GM12878 (cell line): ENCODE results near the gene TBCA. TPM values are rescaled to one million over a fixed set of nuclear protein-coding genes. Genes with fewer than 3 reads are reported as not detected.
A peak's percentile ranks its signal among the peaks of the same experiment; 100 is the strongest.

Source experiments
- ATAC-seq: fragments of 200-7000 bp; cut with Tn5 transposase; 3 replicates; pipeline ENCODE4 v1.9.1; 2020; ENCODE audit warnings: mild to moderate bottlenecking, moderate library complexity
- Bru-seq: library from RNA; stranded (reverse); fragments of 400-500 nt; gene quantifications from one replicate; lab custom pipeline; 2021; lab: Mats Ljungman, UMichigan
- BruChase-seq, 2 experiments: library from RNA; stranded (reverse); fragments of 400-500 nt; gene quantifications; one replicate each; lab custom pipeline; 2021; lab: Mats Ljungman, UMichigan
- BruUV-seq: library from RNA; stranded (reverse); fragments of 400-500 nt; replicated peaks from 2 replicates; lab custom pipeline; 2021; lab: Mats Ljungman, UMichigan
- CTCF ChIA-PET: fragments of 300-600 bp; sonication (Branson Sonifier 250); formaldehyde crosslinking; extraction: SDS; loops from one replicate; lab custom pipeline; 2021; ENCODE audit warnings: inconsistent platforms; lab: Yijun Ruan, JAX
- POLR2A ChIA-PET: fragments of 350-600 bp; formaldehyde crosslinking; extraction: SDS; loops from one replicate; lab custom pipeline; 2021; ENCODE audit warnings: inconsistent platforms; lab: Charles Lee
- RAD21 ChIA-PET: fragments of 300-600 bp; sonication (Branson Sonifier 250); formaldehyde crosslinking; loops from one replicate; lab custom pipeline; 2023; ENCODE audit warnings: antibody characterized with exemption; ENCODE audit not compliant: unreplicated experiment; lab: Charles Lee
- SMC1A ChIA-PET: fragments of 300-600 bp; sonication (Branson Sonifier 250); formaldehyde crosslinking; loops from one replicate; lab custom pipeline; 2023; ENCODE audit not compliant: unreplicated experiment, uncharacterized antibody; lab: Charles Lee
- DNase-seq: peaks from one replicate; pipeline ENCODE4 v3.0.0-alpha.2; 2011; ENCODE audit warnings: low read depth, low spot score
- FAIRE-seq: peaks from 3 replicates; lab custom pipeline; 2011; peaks lifted over from hg19 to GRCh38; lab: Jason Lieb, UNC
- H2AFZ ChIP-seq: 2 replicates; pipeline ENCODE4 v1.6.0; 2011; ENCODE audit warnings: low read depth, low read length, control low read depth; ENCODE audit not compliant: control insufficient read depth
- H3K27ac ChIP-seq: 2 replicates; pipeline ENCODE4 v1.5.1; 2011; ENCODE audit warnings: control low read depth; ENCODE audit not compliant: control insufficient read depth, insufficient read depth
- H3K27me3 ChIP-seq, 2 experiments: replicated peaks in 1 of 2; 2 replicates each; pipeline versions ENCODE4 v1.6.0 to v1.6.1; 2011; ENCODE audit warnings: low read length in 1 of 2; ENCODE audit not compliant: control insufficient read depth in 2 of 2, insufficient read depth in 2 of 2
- H3K36me3 ChIP-seq, 2 experiments: 2 replicates each; pipeline ENCODE4 v1.5.1; 2011; ENCODE audit warnings: low read length in 1 of 2; ENCODE audit not compliant: control insufficient read depth in 2 of 2, insufficient read depth in 2 of 2
- H3K4me1 ChIP-seq: 2 replicates; pipeline ENCODE4 v1.6.1; 2011; ENCODE audit warnings: mild to moderate bottlenecking, low read length, moderate library complexity, mixed read lengths; ENCODE audit not compliant: control insufficient read depth, insufficient read depth
- H3K4me2 ChIP-seq: 2 replicates; pipeline ENCODE4 v1.6.0; 2011; ENCODE audit warnings: control low read depth; ENCODE audit not compliant: control insufficient read depth, insufficient read depth
- H3K4me3 ChIP-seq: fragments of 200-600 bp; sonication (generic); 2 replicates; pipeline ENCODE4 v1.5.1; 2016
- H3K79me2 ChIP-seq: 2 replicates; pipeline ENCODE4 v1.6.0; 2011; ENCODE audit warnings: low read length; ENCODE audit not compliant: control insufficient read depth, insufficient read depth
- H3K9ac ChIP-seq: 2 replicates; pipeline ENCODE4 v1.8.0; 2011; ENCODE audit warnings: low read length, control low read depth, mixed read lengths; ENCODE audit not compliant: control insufficient read depth, insufficient read depth
- H3K9me3 ChIP-seq: replicated peaks from 3 replicates; pipeline ENCODE4 v1.5.1; 2011; ENCODE audit warnings: mild to moderate bottlenecking, low read length; ENCODE audit not compliant: control insufficient read depth, insufficient read depth
- H4K20me1 ChIP-seq: 2 replicates; pipeline ENCODE4 v1.6.0; 2011; ENCODE audit not compliant: control insufficient read depth, insufficient read depth
- CTCF ChIP-seq, 3 experiments: IDR thresholded peaks in 2 of 3; conservative IDR thresholded peaks in 1 of 3; 2 replicates each; pipeline ENCODE4 v1.5.1; 2011; ENCODE audit warnings: low read depth in 3 of 3, low read length in 3 of 3, mild to moderate bottlenecking in 3 of 3, control low read depth in 2 of 3, moderate library complexity in 2 of 3, inconsistent platforms in 1 of 3, mixed read lengths in 1 of 3; ENCODE audit not compliant: control insufficient read depth in 2 of 3, insufficient read depth in 1 of 3; ENCODE audit errors: extremely low read depth in 1 of 3
- FOXK2 ChIP-seq: fragments of 450-650 bp; IDR thresholded peaks from 2 replicates; pipeline ENCODE4 v1.6.1; 2017; ENCODE audit warnings: mild to moderate bottlenecking, moderate library complexity
- IRF4 ChIP-seq: IDR thresholded peaks from 2 replicates; pipeline ENCODE4 v1.6.1; 2011; ENCODE audit warnings: low read depth, low read length
- KAT2A ChIP-seq: conservative IDR thresholded peaks from 2 replicates; pipeline ENCODE4 v1.6.1; 2011; ENCODE audit warnings: low read depth, low read length; ENCODE audit not compliant: control insufficient read depth
- KDM1A ChIP-seq: fragments of 200-600 bp; sonication (generic); IDR thresholded peaks from 2 replicates; pipeline ENCODE4 v1.6.1; 2016; ENCODE audit warnings: borderline replicate concordance
- MLLT1 ChIP-seq: fragments of 450-650 bp; IDR thresholded peaks from 2 replicates; pipeline ENCODE4 v1.6.1; 2016; ENCODE audit warnings: mild to moderate bottlenecking
- MYC ChIP-seq: IDR thresholded peaks from 2 replicates; pipeline ENCODE4 v1.6.1; 2011; ENCODE audit warnings: mild to moderate bottlenecking, low read length, moderate library complexity, inconsistent platforms; ENCODE audit not compliant: insufficient read depth, insufficient replicate concordance, insufficient read length, severe bottlenecking
- NFXL1 ChIP-seq: fragments of 450-650 bp; IDR thresholded peaks from 2 replicates; pipeline ENCODE4 v1.6.1; 2017; ENCODE audit warnings: antibody characterized with exemption, mild to moderate bottlenecking, borderline replicate concordance
- RAD21 ChIP-seq: IDR thresholded peaks from 2 replicates; pipeline ENCODE4 v1.6.1; 2011; ENCODE audit warnings: mild to moderate bottlenecking, low read depth, low read length, moderate library complexity; ENCODE audit not compliant: insufficient read depth
- RB1 ChIP-seq: fragments of 450-650 bp; formaldehyde crosslinking; IDR thresholded peaks from 2 replicates; pipeline ENCODE4 v1.6.1; 2017; ENCODE audit warnings: mild to moderate bottlenecking, borderline replicate concordance
- RCOR1 ChIP-seq: conservative IDR thresholded peaks from 2 replicates; pipeline ENCODE4 v1.6.1; 2012; ENCODE audit warnings: low read depth, low read length, improper control_type of control experiment
- SREBF2 ChIP-seq: IDR thresholded peaks from 2 replicates; pipeline ENCODE4 v1.6.1; 2012; ENCODE audit warnings: mild to moderate bottlenecking, low read length
- WRNIP1 ChIP-seq: IDR thresholded peaks from 2 replicates; pipeline ENCODE4 v1.6.1; 2011; ENCODE audit warnings: low read depth, low read length, improper control_type of control experiment, borderline replicate concordance
- ZNF384 ChIP-seq: IDR thresholded peaks from 2 replicates; pipeline ENCODE4 v1.6.1; 2012; ENCODE audit warnings: low read depth, mild to moderate bottlenecking, low read length, improper control_type of control experiment, borderline replicate concordance
- WGBS: methylation state at CpG from one replicate; pipeline ENCODE4 v1.1.6; 2016; ENCODE audit warnings: low lambda C conversion rate; ENCODE audit not compliant: insufficient replicate concordance, insufficient coverage; ENCODE audit errors: missing lambda C conversion rate; 5-methylcytosine and 5-hydroxymethylcytosine counted together
- in situ Hi-C: fragments of 300-500 bp; cut with MboI; formaldehyde crosslinking; loops from 9 replicates; pipeline ENCODE4 v1.14.3; 2018; ENCODE audit warnings: mixed read lengths
- intact Hi-C: fragments of 100-400 bp; cut with micrococcal nuclease; formaldehyde crosslinking; loops from one replicate; pipeline ENCODE4 v1.14.2; 2022; ENCODE audit not compliant: unreplicated experiment
- long read RNA-seq, 2 experiments: library from polyadenylated mRNA; unstranded; transcript quantifications; one replicate each; pipeline ENCODE4 v2.0.0, GENCODE V29; 2019 to 2020
- polyA minus RNA-seq, 3 experiments: library from RNA; depleted of rRNA, polyadenylated mRNA; stranded (reverse); fragments of >200 nt; gene quantifications; 2 replicates each; pipeline ENCODE4 v1.2.3, GENCODE V29; 2011
- polyA plus RNA-seq, 11 experiments: library from polyadenylated mRNA; depleted of rRNA in 4 of 11; unstranded in 6 of 11; stranded (reverse) in 5 of 11; fragments of >200 nt; fragmentation: Nextera tagmentation in 4 of 11; fragmentation: Illumina TruSeq in 1 of 11; extraction: Ambion mirVana in 4 of 11; extraction: Trizol in 1 of 11; gene quantifications; 1 replicate in 1 of 11; 2 replicates in 10 of 11; pipeline versions ENCODE4 v1.2.1 to v1.2.3, GENCODE V29; 2011 to 2016; ENCODE audit warnings: inconsistent platforms in 2 of 11, missing spikeins in 2 of 11, low read depth in 1 of 11
- total RNA-seq, 4 experiments: library from RNA; depleted of rRNA in 3 of 4; stranded (reverse); fragments of >200 nt in 3 of 4; fragmentation: Illumina TruSeq in 1 of 4; extraction: Trizol in 1 of 4; gene quantifications; 2 replicates each; pipeline versions ENCODE4 v1.2.1 to v1.2.3, GENCODE V29; 2013 to 2021

Gene TBCA
- total RNA-seq (2013; cell fraction: nucleolus; rRNA removed): 24.2 and 25.4 TPM in 2 replicates
- total RNA-seq (2014; rRNA removed) (86.3 and 124 TPM in 2 replicates), total RNA-seq (2014; rRNA removed; fragmentation: Illumina TruSeq; extraction: Trizol) (276 and 287 TPM in 2 replicates), total RNA-seq (2021) (185 and 205 TPM in 2 replicates), polyA plus RNA-seq (2011; rRNA removed) (227 and 441 TPM in 2 replicates), polyA plus RNA-seq (2014; fragmentation: Illumina TruSeq; extraction: Trizol) (286 and 340 TPM in 2 replicates), polyA plus RNA-seq (2014; fragmentation: Nextera tagmentation; extraction: Ambion mirVana) (100 to 1,000 TPM; 567 to 647 TPM), polyA plus RNA-seq (2014; rRNA removed) (311 and 354 TPM in 2 replicates), polyA plus RNA-seq (2016; fragmentation: Nextera tagmentation; extraction: Ambion mirVana) (100 to 1,000 TPM; 301 TPM), polyA minus RNA-seq (2011; rRNA and poly(A)+ RNA removed) (9.1 and 9.3 TPM in 2 replicates), Bru-seq, nascent RNA (percentile 78 among the genes with signal in this experiment), BruChase-seq, experiment 1, labeled RNA remaining after a 6-hour chase (percentile 74 among the genes with signal in this experiment), BruChase-seq, experiment 2, labeled RNA remaining after a 2-hour chase (percentile 72 among the genes with signal in this experiment)
- polyA plus RNA-seq (2011; ENCODE audit: low read depth): 116 TPM
- 60.9 and 65.9 TPM in 2 replicates for polyA plus RNA-seq (2011; cell fraction: cytosol; rRNA removed)
- polyA plus RNA-seq (2011; cell fraction: nucleus; rRNA removed): 57.4 and 91.5 TPM in 2 replicates
- 200 and 214 TPM in 2 replicates for polyA plus RNA-seq (2012)
- 25.0 and 30.1 TPM in 2 replicates for polyA minus RNA-seq (2011; cell fraction: cytosol; rRNA and poly(A)+ RNA removed)
- 7.3 and 9.4 TPM in 2 replicates for polyA minus RNA-seq (2011; cell fraction: nucleus; rRNA and poly(A)+ RNA removed)
- long read RNA-seq, experiment 1, transcript TBCA-202 (4 exons, 683 nt): major isoform, 68 of 74 reads
- long read RNA-seq, experiment 1, partial matches to known transcripts: 1 of 74 reads
- long read RNA-seq, experiment 1, other reads (novel, unspliced or antisense): 4 of 74 reads
- long read RNA-seq, experiment 2, transcript TBCA-201 (3 exons, 2,301 nt): minor isoform, 6 of 145 reads
- long read RNA-seq, experiment 2, transcript TBCA-202 (4 exons, 683 nt): major isoform, 104 of 145 reads
- long read RNA-seq, experiment 2, partial matches to known transcripts: 18 of 145 reads
- long read RNA-seq, experiment 2, other reads (novel, unspliced or antisense): 13 of 145 reads

- peak; percentile 78 for DNase-seq
- H3K4me1 ChIP-seq: peaks cover 4% of the 10 kb centered on the region; the same call in 1 of the 2 replicates
- H2AFZ ChIP-seq: peak within 1 kb of the TSS; percentile 99
- no peaks in the 10 kb centered on the region for H3K27me3 ChIP-seq
- H3K27ac ChIP-seq: peak within 1 kb of the TSS; percentile 95
- ATAC-seq: peak; percentile 88
- ChIA-PET CTCF (interaction anchor here (0.9 to 1.3 kb wide), 2 partner anchors 70 to 144 kb away, joined by 3 to 4 read pairs; no protein-coding TSS in a partner anchor), RAD21 (interaction anchor here (0.9 to 2.3 kb wide), 8 partner anchors 8 to 283 kb away, joined by 3 to 8 read pairs (median 4); no protein-coding TSS in a partner anchor), SMC1A (interaction anchor here (0.7 to 3.4 kb wide), 9 partner anchors 18 to 161 kb away, joined by 3 to 13 read pairs (median 4); no protein-coding TSS in a partner anchor), POLR2A (interaction anchor here (1.0 to 1.9 kb wide), 6 partner anchors 22 to 146 kb away, joined by 3 to 8 read pairs (median 4); no protein-coding TSS in a partner anchor)
- no peak for FAIRE-seq
- in situ Hi-C loops (no loop called here), intact Hi-C loops (loop anchor here (1.0 to 10.0 kb wide), 3 partner anchors 77 to 199 kb away; no protein-coding TSS in a partner anchor)
- peaks cover 4% of the 10 kb centered on the region; the same call in 2 of the 3 replicates for H3K9me3 ChIP-seq
- peak within 1 kb of the TSS; percentile 98 for H3K9ac ChIP-seq
- 0 out of 4 replicates have a peak, but pooled peaks cover 0 to 3% of the 10 kb centered on the region in 2 experiments for H3K36me3 ChIP-seq
- no TSS peak for BruUV-seq
- peaks cover 51% of the 10 kb centered on the region for H3K79me2 ChIP-seq
- H3K4me2 ChIP-seq: peak within 1 kb of the TSS; percentile 94
- H3K4me3 ChIP-seq: peak within 1 kb of the TSS; percentile 89
- no peaks in the 10 kb centered on the region for H4K20me1 ChIP-seq
- WGBS: 1% methylated on average over 89 of the region's 89 CpGs
- peak in 2 of 3 experiments; percentile 31 to 39; a peak in 3 of 6 replicates for TF ChIP-seq CTCF (IDR thresholded peaks at IDR 0.05 in 2 of 3, conservative IDR thresholded peaks at IDR 0.05 in 1 of 3; ENCODE audit: control insufficient read depth in 2 of 3, extremely low read depth in 1 of 3, insufficient read depth in 1 of 3, low read depth in 3 of 3, low read length in 3 of 3)
- TF ChIP-seq RB1: peak; percentile 42; the same call in 1 of the 2 replicates
- no peak for TF ChIP-seq RCOR1
- TF ChIP-seq MYC: peak; percentile 61
- no peak for TF ChIP-seq KAT2A
- no peak for TF ChIP-seq FOXK2
- no peak for TF ChIP-seq ZNF384
- no peak for TF ChIP-seq SREBF2
- TF ChIP-seq MLLT1: no peak
- no peak for TF ChIP-seq NFXL1
- no peak for TF ChIP-seq IRF4
- no peak for TF ChIP-seq KDM1A
- TF ChIP-seq WRNIP1: no peak
- TF ChIP-seq RAD21: peak; percentile 27; the same call in 1 of the 2 replicates
Observed at GRCh38 chr5:77775790-77776553, at the start of gene TBCA. TBCA (minus strand) TSS chr5:77776339; CDS start chr5:77776257, 82 bp downstream.
